Gastrocnemius medialis (tissue), 4 donors: ENCODE data around the gene SYT17. TPM values are rescaled to one million over a fixed set of nuclear protein-coding genes. Genes with fewer than 3 reads are reported as not detected.

ENCODE experiments used
- ATAC-seq, 2 donors: fragments of 150-250 bp; one replicate each; pipeline ENCODE4 v1.9.1; 2016
- DNase-seq, 2 donors: peaks; one replicate each; pipeline ENCODE4 v3.0.0-alpha.2; 2019
- H3K27ac ChIP-seq, 4 donors: fragments of 200-600 bp; sonication (generic); 1 replicate in 1 of 4; 2 replicates in 3 of 4; pipeline ENCODE4 v1.5.1; 2016 to 2018; ENCODE audit warnings: mild to moderate bottlenecking in 2 of 4, moderate library complexity in 1 of 4
- H3K27me3 ChIP-seq, 3 donors: fragments of 200-600 bp; sonication (generic) in 2 of 3; 1 replicate in 1 of 3; 2 replicates in 2 of 3; pipeline versions ENCODE4 v1.5.1 to v1.6.0; 2016 to 2019; ENCODE audit warnings: mild to moderate bottlenecking in 1 of 3, moderate library complexity in 1 of 3
- H3K36me3 ChIP-seq, 2 donors: fragments of 200-600 bp; sonication (generic) in 1 of 2; one replicate each; pipeline ENCODE4 v1.5.1; 2017 to 2018
- H3K4me1 ChIP-seq, 2 donors: fragments of 200-600 bp; sonication (generic) in 1 of 2; one replicate each; pipeline ENCODE4 v1.5.1; 2016 to 2017; ENCODE audit warnings: mild to moderate bottlenecking in 2 of 2
- H3K4me3 ChIP-seq, 4 donors: fragments of 200-600 bp; sonication (generic) in 3 of 4; 1 replicate in 1 of 4; 2 replicates in 3 of 4; pipeline ENCODE4 v1.5.1; 2016 to 2019; ENCODE audit warnings: mild to moderate bottlenecking in 2 of 4
- H3K9me3 ChIP-seq, 3 donors: fragments of 200-600 bp; sonication (generic) in 2 of 3; 1 replicate in 1 of 3; 2 replicates in 2 of 3; pipeline ENCODE4 v1.5.1; 2016 to 2019
- CTCF ChIP-seq, 5 experiments: fragments of 450-650 bp in 3 of 5; fragments of 200-600 bp in 2 of 5; sonication (generic) in 2 of 5; IDR thresholded peaks in 4 of 5; conservative IDR thresholded peaks in 1 of 5; 1 replicate in 4 of 5; 2 replicates in 1 of 5; pipeline ENCODE4 v1.5.1; 2016 to 2019; ENCODE audit warnings: antibody characterized with exemption in 5 of 5, mild to moderate bottlenecking in 3 of 5, moderate library complexity in 3 of 5
- POLR2A ChIP-seq, 2 donors: fragments of 450-650 bp; IDR thresholded peaks; one replicate each; pipeline ENCODE4 v1.6.1; 2017; ENCODE audit warnings: antibody characterized with exemption in 2 of 2, mild to moderate bottlenecking in 2 of 2, moderate library complexity in 2 of 2
- in situ Hi-C, 4 donors: fragments of 200-750 bp; cut with MboI; loops; one replicate each; pipeline versions ENCODE4 v1.15.0 to v1.8.0; 2017; ENCODE audit warnings: low sequenced_read_pairs in 4 of 4
- intact Hi-C: fragments of 100-400 bp; cut with DNase I; formaldehyde crosslinking; loops from one replicate; pipeline ENCODE4 v1.15.1; 2023; ENCODE audit warnings: low total_unique reads
- total RNA-seq, 4 donors: library from RNA; depleted of rRNA; stranded (reverse); fragments of >200 nt; gene quantifications; one replicate each; pipeline versions ENCODE4 v1.1.0 to v1.2.3, GENCODE V29; 2016

Gene SYT17
- total RNA-seq, 4 donors from 2014 or later = 0.10 to 0.87 (median 0.18) TPM

- DNase-seq (no peak), ATAC-seq (no peak)
- Histone ChIP-seq H3K4me1 (peaks cover 0 to 13% of the 10 kb centered on the region in 2 donors), H3K4me3 (no peak overlapping the region), H3K27ac (no peak overlapping the region), H3K27me3 (peaks cover 7 to 20% (median 12%) of the 10 kb centered on the region in 3 donors), H3K9me3 (no peaks in the 10 kb centered on the region), H3K36me3 (no peaks in the 10 kb centered on the region)
- TF ChIP-seq POLR2A (IDR thresholded peaks at IDR 0.05) = no peak
- TF ChIP-seq CTCF (IDR thresholded peaks at IDR 0.05 in 4 of 5, conservative IDR thresholded peaks at IDR 0.05 in 1 of 5) = no peak
- in situ Hi-C loops = loop anchor here in 2 of 4 donors (10.0 kb wide), 2 partner anchors 62 to 72 kb away; no protein-coding TSS in a partner anchor
- intact Hi-C loops = loop anchor here (5.0 kb wide), 1 partner anchor 211 kb away; no protein-coding TSS in a partner anchor
Observed at GRCh38 chr16:19166500-19166899, 1.5 kb upstream of the SYT17 start.

- DNase-seq = no peak
- Histone ChIP-seq H3K36me3 (no peaks in the 10 kb centered on the region), H3K27ac (no peak overlapping the region), H3K4me1 (peaks cover 0 to 13% of the 10 kb centered on the region in 2 donors), H3K9me3 (no peaks in the 10 kb centered on the region), H3K4me3 (peak overlapping the region; percentile 39 to 52 (median 46)), H3K27me3 (peaks cover 7 to 20% (median 12%) of the 10 kb centered on the region in 3 donors)
- ATAC-seq = no peak
- intact Hi-C loops = loop anchor here (5.0 kb wide), 1 partner anchor 209 kb away; no protein-coding TSS in a partner anchor
- in situ Hi-C loops = loop anchor here in 2 of 4 donors (10.0 kb wide), 2 partner anchors 64 to 74 kb away; no protein-coding TSS in a partner anchor
- TF ChIP-seq CTCF (IDR thresholded peaks at IDR 0.05 in 4 of 5, conservative IDR thresholded peaks at IDR 0.05 in 1 of 5) = no peak
- TF ChIP-seq POLR2A (IDR thresholded peaks at IDR 0.05) = no peak
Observed at GRCh38 chr16:19168371-19169081, 486 bp downstream of the SYT17 start.

- Histone ChIP-seq H3K9me3 (no peaks in the 10 kb centered on the region), H3K36me3 (no peaks in the 10 kb centered on the region), H3K27me3 (peaks cover 7 to 20% (median 12%) of the 10 kb centered on the region in 3 donors), H3K27ac (no peak overlapping the region), H3K4me3 (peak overlapping the region; percentile 39 to 52 (median 46)), H3K4me1 (peaks cover 0 to 13% of the 10 kb centered on the region in 2 donors)
- ATAC-seq (no peak), DNase-seq (no peak)
- TF ChIP-seq POLR2A (IDR thresholded peaks at IDR 0.05) = no peak
- TF ChIP-seq CTCF (IDR thresholded peaks at IDR 0.05 in 4 of 5, conservative IDR thresholded peaks at IDR 0.05 in 1 of 5) = no peak
- in situ Hi-C loops = loop anchor here in 2 of 4 donors (10.0 kb wide), 2 partner anchors 64 to 74 kb away; no protein-coding TSS in a partner anchor
- intact Hi-C loops = loop anchor here (5.0 kb wide), 1 partner anchor 208 kb away; no protein-coding TSS in a partner anchor
Observed at GRCh38 chr16:19169082-19169639, 1.1 kb downstream of the SYT17 start.

- Histone ChIP-seq H3K9me3 (no peaks in the 10 kb centered on the region), H3K27me3 (peaks cover 7 to 20% (median 12%) of the 10 kb centered on the region in 3 donors), H3K4me3 (no peak overlapping the region), H3K27ac (no peak overlapping the region), H3K36me3 (no peaks in the 10 kb centered on the region), H3K4me1 (peaks cover 0 to 13% of the 10 kb centered on the region in 2 donors)
- intact Hi-C loops (no loop called here), in situ Hi-C loops (loop anchor here in 3 of 4 donors (10.0 kb wide), 2 partner anchors 85 to 205 kb away; no protein-coding TSS in a partner anchor)
- ATAC-seq (no peak), DNase-seq (no peak)
- TF ChIP-seq POLR2A (IDR thresholded peaks at IDR 0.05) (no peak), CTCF (IDR thresholded peaks at IDR 0.05 in 4 of 5, conservative IDR thresholded peaks at IDR 0.05 in 1 of 5) (no peak)
Observed at GRCh38 chr16:19170043-19170655, 2.1 kb downstream of the SYT17 start.
